Ishikawa (cell line): Measurements from ENCODE around the gene CTNND2.

ENCODE experiments used
- CEBPB ChIP-seq: IDR thresholded peaks from 2 replicates; pipeline ENCODE4 v1.6.1; 2012
- CREB1 ChIP-seq: IDR thresholded peaks from 2 replicates; pipeline ENCODE4 v1.6.1; 2012; ENCODE audit warnings: low read depth
- EGR1 ChIP-seq: IDR thresholded peaks from 2 replicates; pipeline ENCODE4 v1.6.1; 2012
- EP300 ChIP-seq: IDR thresholded peaks from 2 replicates; pipeline ENCODE4 v1.6.1; 2012; ENCODE audit warnings: borderline replicate concordance
- FOXM1 ChIP-seq: IDR thresholded peaks from 2 replicates; pipeline ENCODE4 v1.6.1; 2012; ENCODE audit warnings: low read depth, borderline replicate concordance
- NFIC ChIP-seq: IDR thresholded peaks from 2 replicates; pipeline ENCODE4 v1.6.1; 2012
- RAD21 ChIP-seq: IDR thresholded peaks from 2 replicates; pipeline ENCODE4 v1.6.1; 2012; ENCODE audit warnings: low read depth
- TAF1 ChIP-seq: IDR thresholded peaks from 2 replicates; pipeline ENCODE4 v1.6.1; 2012; ENCODE audit warnings: low read depth, mild to moderate bottlenecking
- TCF12 ChIP-seq: IDR thresholded peaks from 2 replicates; pipeline ENCODE4 v1.6.1; 2012; ENCODE audit warnings: low read depth
- TEAD4 ChIP-seq: IDR thresholded peaks from 2 replicates; pipeline ENCODE4 v1.6.1; 2012
- YY1 ChIP-seq: IDR thresholded peaks from 2 replicates; pipeline ENCODE4 v1.6.1; 2012; ENCODE audit warnings: low read depth
- ZBTB7A ChIP-seq: IDR thresholded peaks from 2 replicates; pipeline ENCODE4 v1.6.1; 2012; ENCODE audit warnings: low read depth
- TF ChIP-seq, protein P1 (sequence below): IDR thresholded peaks from 2 replicates; pipeline ENCODE4 v1.6.1; 2012
- TF ChIP-seq, protein P2 (sequence below): IDR thresholded peaks from 2 replicates; pipeline ENCODE4 v1.6.1; 2012
- TF ChIP-seq, protein P3 (sequence below): IDR thresholded peaks from 2 replicates; pipeline ENCODE4 v1.6.1; 2012; ENCODE audit warnings: low read depth, mild to moderate bottlenecking

CTNND2 gene

DNA sequence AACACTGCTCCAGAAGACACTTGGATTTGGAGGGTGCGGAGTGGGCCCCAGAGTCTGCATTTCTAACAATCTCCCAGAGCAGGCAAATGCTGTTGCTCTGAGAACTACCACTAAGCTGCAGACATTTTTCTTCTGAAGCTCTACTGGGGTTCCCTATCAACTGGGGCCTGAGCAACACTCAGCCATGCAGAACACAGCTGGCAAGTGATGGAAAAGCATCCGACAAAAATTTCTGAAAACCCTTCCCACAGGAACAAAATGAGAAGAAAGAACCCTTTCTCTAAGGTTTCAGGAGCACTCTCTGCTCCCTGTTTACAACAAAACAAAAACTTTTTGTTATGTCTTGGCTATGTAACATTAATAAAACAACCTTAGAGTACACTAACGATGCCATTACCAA lies 516.9 kb downstream of the CTNND2 start:
- TF ChIP-seq, protein P1, sequence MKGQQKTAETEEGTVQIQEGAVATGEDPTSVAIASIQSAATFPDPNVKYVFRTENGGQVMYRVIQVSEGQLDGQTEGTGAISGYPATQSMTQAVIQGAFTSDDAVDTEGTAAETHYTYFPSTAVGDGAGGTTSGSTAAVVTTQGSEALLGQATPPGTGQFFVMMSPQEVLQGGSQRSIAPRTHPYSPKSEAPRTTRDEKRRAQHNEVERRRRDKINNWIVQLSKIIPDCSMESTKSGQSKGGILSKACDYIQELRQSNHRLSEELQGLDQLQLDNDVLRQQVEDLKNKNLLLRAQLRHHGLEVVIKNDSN: no peak
- no peak for TF ChIP-seq RAD21
- TF ChIP-seq TEAD4: no peak
- TF ChIP-seq TCF12: no peak
- no peak for TF ChIP-seq EP300
- TF ChIP-seq CEBPB: no peak
- no peak for TF ChIP-seq TAF1
- TF ChIP-seq ZBTB7A: no peak
- TF ChIP-seq EGR1: no peak
- no peak for TF ChIP-seq CREB1
- TF ChIP-seq NFIC: no peak
- no peak for TF ChIP-seq FOXM1
- TF ChIP-seq YY1: no peak
- TF ChIP-seq, protein P2, sequence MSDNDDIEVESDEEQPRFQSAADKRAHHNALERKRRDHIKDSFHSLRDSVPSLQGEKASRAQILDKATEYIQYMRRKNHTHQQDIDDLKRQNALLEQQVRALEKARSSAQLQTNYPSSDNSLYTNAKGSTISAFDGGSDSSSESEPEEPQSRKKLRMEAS: no peak
- TF ChIP-seq, protein P3, sequence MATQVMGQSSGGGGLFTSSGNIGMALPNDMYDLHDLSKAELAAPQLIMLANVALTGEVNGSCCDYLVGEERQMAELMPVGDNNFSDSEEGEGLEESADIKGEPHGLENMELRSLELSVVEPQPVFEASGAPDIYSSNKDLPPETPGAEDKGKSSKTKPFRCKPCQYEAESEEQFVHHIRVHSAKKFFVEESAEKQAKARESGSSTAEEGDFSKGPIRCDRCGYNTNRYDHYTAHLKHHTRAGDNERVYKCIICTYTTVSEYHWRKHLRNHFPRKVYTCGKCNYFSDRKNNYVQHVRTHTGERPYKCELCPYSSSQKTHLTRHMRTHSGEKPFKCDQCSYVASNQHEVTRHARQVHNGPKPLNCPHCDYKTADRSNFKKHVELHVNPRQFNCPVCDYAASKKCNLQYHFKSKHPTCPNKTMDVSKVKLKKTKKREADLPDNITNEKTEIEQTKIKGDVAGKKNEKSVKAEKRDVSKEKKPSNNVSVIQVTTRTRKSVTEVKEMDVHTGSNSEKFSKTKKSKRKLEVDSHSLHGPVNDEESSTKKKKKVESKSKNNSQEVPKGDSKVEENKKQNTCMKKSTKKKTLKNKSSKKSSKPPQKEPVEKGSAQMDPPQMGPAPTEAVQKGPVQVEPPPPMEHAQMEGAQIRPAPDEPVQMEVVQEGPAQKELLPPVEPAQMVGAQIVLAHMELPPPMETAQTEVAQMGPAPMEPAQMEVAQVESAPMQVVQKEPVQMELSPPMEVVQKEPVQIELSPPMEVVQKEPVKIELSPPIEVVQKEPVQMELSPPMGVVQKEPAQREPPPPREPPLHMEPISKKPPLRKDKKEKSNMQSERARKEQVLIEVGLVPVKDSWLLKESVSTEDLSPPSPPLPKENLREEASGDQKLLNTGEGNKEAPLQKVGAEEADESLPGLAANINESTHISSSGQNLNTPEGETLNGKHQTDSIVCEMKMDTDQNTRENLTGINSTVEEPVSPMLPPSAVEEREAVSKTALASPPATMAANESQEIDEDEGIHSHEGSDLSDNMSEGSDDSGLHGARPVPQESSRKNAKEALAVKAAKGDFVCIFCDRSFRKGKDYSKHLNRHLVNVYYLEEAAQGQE: no peak

DNA sequence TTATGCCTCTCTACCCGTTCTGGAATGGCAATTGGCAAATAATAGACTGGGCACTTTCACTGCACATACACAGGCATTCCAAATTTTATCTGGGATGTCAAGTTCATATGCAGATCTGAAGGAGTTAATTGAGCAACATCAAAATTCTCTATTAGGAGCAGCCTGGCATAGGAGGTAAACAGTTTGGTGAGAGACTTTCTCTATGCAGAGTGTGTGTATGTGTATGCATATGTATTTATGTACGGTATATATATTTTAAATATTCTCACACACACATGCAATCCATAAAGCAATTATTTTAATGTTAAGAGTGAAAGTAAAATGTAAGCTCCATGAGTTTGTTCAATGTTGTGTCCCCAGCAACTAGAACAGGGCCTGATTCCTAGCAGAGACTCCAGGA lies 517.8 kb downstream of the CTNND2 start:
- TF ChIP-seq ZBTB7A (no peak), FOXM1 (no peak), NFIC (no peak), EGR1 (no peak), YY1 (no peak), EP300 (no peak), TEAD4 (no peak), CREB1 (no peak), TAF1 (no peak), CEBPB (no peak)
- TF ChIP-seq, protein P1: no peak
- TF ChIP-seq, protein P2: no peak

DNA sequence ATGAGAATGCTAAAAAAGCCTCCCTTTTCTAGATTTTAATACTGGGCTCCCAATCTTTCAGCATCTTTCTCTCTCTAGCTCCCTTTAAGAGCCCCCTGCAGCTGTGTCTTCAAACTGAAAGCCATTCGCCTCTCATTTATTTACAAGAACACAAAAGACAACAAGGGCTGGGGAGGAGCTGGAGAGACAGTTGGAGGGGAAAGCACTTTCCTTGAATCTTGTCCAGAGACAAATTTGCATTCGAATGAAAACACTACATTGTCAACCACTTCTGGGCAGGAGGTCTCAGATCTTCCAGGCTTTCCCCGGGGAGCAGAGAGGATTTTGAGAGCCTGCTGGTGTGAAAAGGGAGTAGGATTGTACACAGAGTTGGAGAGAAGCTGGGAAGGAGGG lies 518.3 kb downstream of the CTNND2 start:
- TF ChIP-seq, protein P2: no peak
- TF ChIP-seq FOXM1 (no peak), EGR1 (no peak), NFIC (no peak), CREB1 (no peak), TCF12 (no peak), RAD21 (no peak), ZBTB7A (no peak), YY1 (no peak), CEBPB (no peak), TAF1 (no peak), EP300 (no peak), TEAD4 (no peak)
- TF ChIP-seq, protein P1: no peak
- TF ChIP-seq, protein P3: no peak

DNA sequence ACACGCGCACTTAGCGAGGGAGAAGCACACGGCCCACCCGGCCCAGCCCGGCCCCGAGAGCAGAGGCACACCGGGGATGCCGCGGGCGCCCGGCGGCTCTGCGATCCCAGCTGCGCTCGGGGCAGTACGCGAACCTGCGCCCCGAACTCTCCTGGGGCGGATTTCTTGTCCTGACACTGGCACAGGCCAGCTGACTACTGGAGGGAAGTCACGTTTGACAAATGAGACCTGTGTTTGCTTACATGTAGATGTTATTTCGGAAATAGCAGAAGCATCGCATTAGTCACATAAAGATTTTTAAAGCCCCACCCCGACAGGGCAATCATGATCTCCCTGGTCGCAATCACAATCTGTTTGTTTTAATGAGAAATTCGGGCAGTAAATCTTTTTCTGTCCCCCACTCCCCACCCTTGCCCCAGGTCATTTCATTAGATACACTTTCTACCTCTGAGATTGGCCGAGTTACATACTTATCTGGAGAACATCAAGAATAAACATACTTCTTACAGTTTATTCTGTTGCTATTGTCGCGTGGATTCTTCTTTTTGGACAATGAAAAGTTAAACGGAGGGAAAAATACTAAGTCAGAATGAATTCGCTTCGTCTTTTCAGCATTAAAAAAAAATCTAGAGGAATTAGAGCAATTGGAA lies 518.9 kb downstream of the CTNND2 start:
- TF ChIP-seq RAD21 (no peak), TCF12 (no peak), TEAD4 (no peak), NFIC (no peak), ZBTB7A (no peak), EGR1 (no peak), FOXM1 (no peak), YY1 (no peak), CREB1 (no peak), TAF1 (no peak), CEBPB (no peak), EP300 (no peak)
- TF ChIP-seq, protein P1: no peak
- TF ChIP-seq, protein P2: no peak
- TF ChIP-seq, protein P3: no peak
